ENCODE measurements around the gene CXCL1.
"Not testable (repeated sequence)": the region's sequence is repeated elsewhere in the genome, so short reads cannot be mapped to it uniquely, and the experiment has no call there.

CXCL1 gene

DNA sequence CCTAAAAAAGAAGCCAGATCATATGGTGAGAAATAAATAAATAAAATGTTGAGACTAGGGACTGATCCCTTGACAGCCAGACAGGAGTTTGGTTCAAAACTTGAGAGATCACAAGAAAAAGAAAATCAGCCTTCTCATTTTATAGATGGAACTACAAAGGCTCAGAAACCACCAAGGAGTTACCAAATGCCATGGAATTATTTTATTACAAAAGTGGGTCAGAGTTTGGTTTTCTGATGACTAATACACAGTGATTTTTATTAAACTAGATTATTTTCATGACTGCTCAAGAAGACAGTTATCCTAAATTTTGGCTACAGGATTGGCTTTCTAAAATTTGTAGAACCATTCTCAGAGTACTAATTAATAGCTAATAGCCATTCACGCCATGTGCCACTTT lies 6.2 kb downstream of the CXCL1 start:
- Mint-ChIP-seq H3K4me1 (ENCODE audit: low read depth) (no peaks in the 10 kb centered on the region), H3K27me3 (ENCODE audit: low read depth) (peaks cover 8% of the 10 kb centered on the region), H3K4me3 (no peak overlapping the region), H3K27ac (no peak overlapping the region), H3K36me3 (ENCODE audit: low read depth) (no peaks in the 10 kb centered on the region), H3K9me3 (no peaks in the 10 kb centered on the region)
- DNase-seq (ENCODE audit: low spot score), result no peak

DNA sequence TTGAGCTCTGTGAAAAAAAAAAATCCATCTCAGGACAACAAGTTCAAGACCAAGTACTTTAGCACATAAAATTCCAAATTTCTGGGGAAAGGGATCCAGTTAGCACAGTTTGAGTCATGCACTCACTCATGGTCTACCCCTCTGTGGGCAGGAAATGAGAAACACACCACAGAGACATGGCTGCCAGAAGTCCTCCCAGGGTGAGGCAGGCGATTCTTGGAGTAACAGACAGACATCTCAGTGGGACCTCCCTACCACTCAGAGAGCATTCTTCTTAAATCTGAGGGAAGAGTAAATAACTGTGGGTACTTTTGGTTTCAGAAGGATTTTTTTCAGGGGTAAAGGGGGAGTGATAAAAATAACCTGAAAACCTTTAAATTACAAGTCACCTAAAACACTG lies 14.1 kb downstream of the CXCL1 start:
- no peak overlapping the region for H3K27ac Mint-ChIP-seq
- DNase-seq (ENCODE audit: low spot score), result no peak

DNA sequence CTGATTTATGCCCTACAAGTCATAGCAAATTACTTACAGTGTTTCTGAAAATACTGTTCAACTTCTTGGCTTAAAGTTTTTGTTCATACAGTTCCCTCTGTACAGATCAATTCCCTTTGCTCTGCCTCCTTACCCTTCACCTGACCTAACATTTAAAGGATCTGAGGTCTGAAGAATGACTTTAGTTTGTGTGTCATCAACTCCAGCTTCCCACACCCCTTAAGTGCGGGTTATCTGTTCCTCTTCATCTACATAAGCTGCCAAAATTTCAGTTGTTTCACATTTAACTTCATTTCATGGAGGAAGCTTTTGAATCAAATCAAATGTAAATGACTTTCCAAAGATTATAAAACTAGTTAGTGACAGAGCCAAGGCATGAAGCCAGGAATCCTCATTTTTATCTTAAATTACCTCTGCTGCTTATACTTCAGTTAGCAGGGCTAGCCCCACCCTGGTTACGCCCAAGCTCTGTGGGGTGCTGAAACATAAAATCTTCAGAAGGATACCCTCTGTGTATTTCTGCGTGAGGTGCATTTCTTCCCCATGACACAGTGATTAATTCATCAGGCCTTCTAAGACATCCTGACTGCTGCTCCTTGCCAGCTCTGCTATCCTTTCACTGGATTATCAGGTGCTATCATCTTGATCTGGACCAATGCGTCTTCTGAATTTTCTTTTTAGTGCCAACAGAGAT lies 16.5 kb downstream of the CXCL1 start:
- no peak for DNase-seq (ENCODE audit: low spot score)
- no peak overlapping the region for H3K27ac Mint-ChIP-seq

More for the DNA sequence above, 14.1 kb downstream of the CXCL1 start:
- Mint-ChIP-seq H3K4me3 (no peak overlapping the region), H3K27me3 (ENCODE audit: low read depth) (no peaks in the 10 kb centered on the region), H3K36me3 (ENCODE audit: low read depth) (no peaks in the 10 kb centered on the region), H3K9me3 (no peaks in the 10 kb centered on the region), H3K4me1 (ENCODE audit: low read depth) (peaks cover 2% of the 10 kb centered on the region)

DNA sequence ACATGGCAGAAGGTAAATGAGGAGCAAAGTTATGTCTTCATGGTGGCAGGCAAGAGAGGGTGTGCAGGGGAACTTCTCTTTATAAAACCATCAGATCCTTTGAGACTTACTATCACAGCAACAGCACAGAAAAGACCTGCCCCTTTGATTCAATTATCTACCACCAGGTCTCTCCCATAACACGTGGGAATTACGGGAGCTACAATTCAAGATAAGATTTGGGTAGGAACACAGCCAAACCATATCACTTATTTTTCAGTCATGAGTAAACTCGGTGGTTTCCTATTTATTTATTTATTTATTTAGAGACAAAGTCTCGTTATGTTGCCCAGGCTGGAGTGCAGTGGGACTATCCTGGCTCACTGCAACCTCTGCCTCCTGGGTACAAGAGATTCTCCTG lies 22.1 kb downstream of the CXCL1 start:
- Mint-ChIP-seq H3K36me3 (ENCODE audit: low read depth) (no peaks in the 10 kb centered on the region), H3K27ac (no peak overlapping the region), H3K4me1 (ENCODE audit: low read depth) (no peaks in the 10 kb centered on the region), H3K9me3 (no peaks in the 10 kb centered on the region), H3K27me3 (ENCODE audit: low read depth) (no peaks in the 10 kb centered on the region), H3K4me3 (no peak overlapping the region)
- no peak for DNase-seq (ENCODE audit: low spot score)

More for the DNA sequence above, 16.5 kb downstream of the CXCL1 start:
- Mint-ChIP-seq H3K36me3 (ENCODE audit: low read depth) (no peaks in the 10 kb centered on the region), H3K9me3 (no peaks in the 10 kb centered on the region), H3K27me3 (ENCODE audit: low read depth) (no peaks in the 10 kb centered on the region), H3K4me1 (ENCODE audit: low read depth) (peaks cover 2% of the 10 kb centered on the region), H3K4me3 (no peak overlapping the region)

DNA sequence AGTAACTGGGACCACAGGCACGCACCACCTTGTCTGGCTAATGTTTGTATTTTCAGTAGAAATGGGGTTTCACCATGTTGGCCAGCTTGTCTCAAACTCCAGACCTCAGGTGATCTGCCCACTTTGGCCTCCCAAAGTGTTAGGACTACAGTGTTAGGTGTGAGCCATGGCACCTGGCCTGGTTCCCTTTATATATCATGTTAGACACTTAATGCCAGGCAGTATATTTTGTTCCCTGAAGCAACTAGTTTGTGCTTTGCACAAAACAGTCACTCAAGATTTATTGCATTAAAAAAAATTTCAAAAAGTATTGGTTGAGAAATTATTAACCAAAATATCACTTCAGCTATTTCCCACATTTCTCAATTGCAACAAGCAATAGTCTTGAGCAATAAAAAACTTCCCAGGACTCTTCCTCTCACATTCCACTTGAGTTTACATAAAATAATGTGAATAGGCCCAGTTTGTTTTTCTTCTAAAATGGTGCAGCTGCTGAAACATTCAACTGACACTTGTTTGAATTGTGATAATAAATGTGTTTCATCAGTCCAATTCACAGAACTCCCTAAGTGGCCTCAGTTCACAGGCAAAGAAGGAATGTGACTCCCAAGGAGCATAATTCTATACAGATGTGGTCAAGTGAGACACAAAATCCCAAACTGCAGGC lies 22.7 kb downstream of the CXCL1 start:
- Mint-ChIP-seq H3K27ac (no peak overlapping the region), H3K9me3 (no peaks in the 10 kb centered on the region), H3K27me3 (ENCODE audit: low read depth) (no peaks in the 10 kb centered on the region), H3K36me3 (ENCODE audit: low read depth) (no peaks in the 10 kb centered on the region), H3K4me3 (no peak overlapping the region), H3K4me1 (ENCODE audit: low read depth) (no peaks in the 10 kb centered on the region)
- no peak for DNase-seq (ENCODE audit: low spot score)

DNA sequence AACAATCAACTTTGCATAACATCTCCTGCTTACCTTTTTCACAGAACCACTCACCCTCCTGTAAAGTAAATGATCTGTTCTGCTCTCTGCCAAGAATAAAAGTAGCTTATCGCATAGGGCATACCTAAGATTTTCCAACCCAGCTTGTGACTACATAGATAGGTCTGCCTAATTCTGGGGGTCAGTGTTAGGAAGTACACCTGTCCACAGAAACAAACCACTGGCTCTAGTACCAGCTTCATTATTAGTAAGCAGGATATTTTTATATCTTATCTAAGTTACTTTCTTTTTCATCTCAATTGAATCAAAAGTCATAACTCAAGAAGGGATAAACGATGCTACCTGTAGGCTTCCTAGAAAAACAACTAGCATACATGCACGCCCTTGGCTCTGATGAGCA lies 23.8 kb downstream of the CXCL1 start:
- H3K4me3 Mint-ChIP-seq, result no peak overlapping the region
- DNase-seq (ENCODE audit: low spot score), result no peak
- no peaks in the 10 kb centered on the region for H3K36me3 Mint-ChIP-seq (ENCODE audit: low read depth)
- no peaks in the 10 kb centered on the region for H3K9me3 Mint-ChIP-seq
- H3K27ac Mint-ChIP-seq, result no peak overlapping the region
- H3K27me3 Mint-ChIP-seq (ENCODE audit: low read depth), result no peaks in the 10 kb centered on the region
- H3K4me1 Mint-ChIP-seq (ENCODE audit: low read depth), result no peaks in the 10 kb centered on the region

DNA sequence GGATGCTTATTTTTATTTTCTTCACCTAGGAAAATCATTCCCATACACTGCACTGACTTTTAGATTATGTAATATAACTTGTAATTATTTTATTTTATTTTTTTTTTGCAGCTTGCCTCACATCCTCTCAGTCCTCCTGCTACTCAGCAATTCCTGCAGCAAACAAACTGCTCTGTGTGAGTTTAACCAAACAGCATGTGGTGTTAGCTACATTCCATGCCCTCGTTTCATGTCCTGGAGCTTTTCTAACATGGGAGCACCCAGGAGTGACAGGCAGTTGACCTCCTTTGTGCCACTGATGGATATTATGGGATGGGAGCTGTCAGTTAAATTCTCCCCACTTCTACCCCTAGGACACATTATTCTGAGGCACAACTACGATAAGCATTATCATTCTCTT lies 24.8 kb downstream of the CXCL1 start:
- no peak for DNase-seq (ENCODE audit: low spot score)
- Mint-ChIP-seq H3K36me3 (ENCODE audit: low read depth) (no peaks in the 10 kb centered on the region), H3K4me3 (no peak overlapping the region), H3K9me3 (no peaks in the 10 kb centered on the region), H3K27me3 (ENCODE audit: low read depth) (no peaks in the 10 kb centered on the region), H3K27ac (no peak overlapping the region), H3K4me1 (ENCODE audit: low read depth) (no peaks in the 10 kb centered on the region)

DNA sequence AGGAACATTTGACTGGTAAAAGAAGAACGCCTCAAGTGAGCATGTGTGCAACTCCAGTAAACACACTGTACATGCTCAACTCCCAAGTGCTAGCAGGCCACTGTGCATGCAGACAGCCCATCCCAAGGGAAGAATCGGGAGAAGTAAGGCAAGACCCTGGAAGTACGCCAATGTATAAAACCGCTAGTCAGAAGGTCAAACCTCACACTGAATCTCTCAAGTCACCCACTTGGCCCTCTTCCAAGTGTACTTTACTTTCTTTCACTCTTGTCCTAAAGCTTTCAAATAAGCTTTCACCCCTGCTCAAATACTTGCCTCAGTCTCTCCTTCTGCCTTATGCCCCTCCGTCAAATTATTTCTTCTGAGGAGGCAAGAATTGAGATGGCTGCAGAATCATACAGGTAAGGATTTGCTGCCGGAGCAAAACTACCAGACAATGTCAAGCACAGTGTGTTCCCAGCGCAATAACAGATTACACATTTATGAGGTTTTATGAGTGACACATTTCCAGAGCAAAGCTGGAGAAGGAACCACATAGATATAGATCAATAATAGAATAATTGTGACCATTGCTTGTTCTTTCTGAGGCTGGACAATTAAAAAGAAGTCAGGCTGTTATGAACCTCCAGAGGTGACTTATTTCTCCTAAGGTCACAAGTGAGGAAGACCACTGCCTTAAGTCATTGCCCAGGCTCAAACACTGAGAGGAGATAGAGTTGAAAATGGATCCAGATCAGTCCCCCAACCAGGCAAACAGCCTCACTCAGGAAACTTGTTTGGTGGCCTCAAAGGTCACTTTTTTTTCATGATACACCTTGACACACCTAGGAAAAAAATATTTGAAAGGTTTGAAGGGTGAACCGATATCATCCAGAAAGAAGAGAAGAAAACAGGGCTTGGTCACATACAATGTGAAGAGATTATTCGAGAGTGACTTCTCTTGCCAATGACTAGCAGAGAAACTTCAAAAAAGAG lies 26.3 kb downstream of the CXCL1 start:
- H3K27ac Mint-ChIP-seq, result no peak overlapping the region
- H3K4me3 Mint-ChIP-seq, result no peak overlapping the region
- H3K9me3 Mint-ChIP-seq, result no peaks in the 10 kb centered on the region
- H3K36me3 Mint-ChIP-seq (ENCODE audit: low read depth), result no peaks in the 10 kb centered on the region
- no peaks in the 10 kb centered on the region for H3K27me3 Mint-ChIP-seq (ENCODE audit: low read depth)
- H3K4me1 Mint-ChIP-seq (ENCODE audit: low read depth), result no peaks in the 10 kb centered on the region
- no peak for DNase-seq (ENCODE audit: low spot score)

DNA sequence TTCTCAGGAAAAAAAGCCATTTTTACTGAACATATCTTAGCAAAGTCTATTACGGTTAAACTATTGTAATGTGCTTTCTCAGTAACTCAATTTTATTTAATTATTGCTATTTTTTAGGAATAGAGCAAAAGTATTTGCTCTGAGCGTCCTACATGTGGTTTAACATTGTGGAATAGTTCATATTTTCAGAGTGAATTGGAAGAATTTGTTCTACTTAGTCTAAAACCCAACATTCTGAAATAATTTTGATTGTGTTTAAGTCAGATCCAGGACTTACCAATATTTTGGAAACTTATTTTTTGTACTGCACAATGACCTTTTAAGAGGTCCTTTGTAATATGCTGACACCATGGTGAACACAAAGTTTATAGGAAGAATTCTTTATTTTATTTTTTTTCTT lies 27.2 kb downstream of the CXCL1 start:
- Mint-ChIP-seq H3K9me3 (no peaks in the 10 kb centered on the region), H3K4me1 (ENCODE audit: low read depth) (no peaks in the 10 kb centered on the region), H3K36me3 (ENCODE audit: low read depth) (no peaks in the 10 kb centered on the region), H3K27me3 (ENCODE audit: low read depth) (no peaks in the 10 kb centered on the region), H3K27ac (no peak overlapping the region), H3K4me3 (no peak overlapping the region)
- no peak for DNase-seq (ENCODE audit: low spot score)

DNA sequence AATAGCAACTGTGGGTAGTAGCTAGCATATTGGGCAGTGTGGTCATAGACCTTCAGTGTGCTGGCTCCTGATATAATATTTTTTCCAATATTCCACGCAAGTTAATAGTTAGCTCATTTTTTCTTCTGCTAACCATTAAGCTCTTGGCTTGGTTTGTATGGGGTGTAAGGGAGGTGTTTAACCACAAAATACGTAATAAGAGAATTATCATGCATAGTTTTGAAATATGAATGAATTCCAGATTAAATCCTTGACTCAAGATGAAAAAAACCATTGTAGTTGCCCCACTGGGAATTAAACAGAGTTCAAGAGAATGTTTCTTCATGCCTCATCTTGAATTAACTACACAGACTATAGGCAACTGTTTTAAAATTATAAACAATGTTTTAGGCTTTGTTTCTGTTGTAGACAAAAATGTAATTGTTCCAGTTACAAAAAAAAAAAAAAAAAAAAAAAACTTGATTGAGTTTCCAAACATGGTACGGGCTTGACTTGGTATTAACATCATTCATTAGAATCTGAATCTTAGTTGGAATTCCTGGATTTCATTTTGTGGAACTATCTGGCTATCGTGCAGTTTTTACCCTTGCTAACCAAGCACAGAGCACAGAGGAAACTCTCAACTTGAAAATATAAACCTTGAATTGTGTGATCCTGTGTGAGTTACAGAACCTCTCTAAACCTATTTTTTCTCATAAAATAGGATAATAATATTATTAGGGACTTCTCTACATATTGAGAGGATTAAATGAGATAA lies 28.4 kb downstream of the CXCL1 start:
- no peak for DNase-seq (ENCODE audit: low spot score)

DNA sequence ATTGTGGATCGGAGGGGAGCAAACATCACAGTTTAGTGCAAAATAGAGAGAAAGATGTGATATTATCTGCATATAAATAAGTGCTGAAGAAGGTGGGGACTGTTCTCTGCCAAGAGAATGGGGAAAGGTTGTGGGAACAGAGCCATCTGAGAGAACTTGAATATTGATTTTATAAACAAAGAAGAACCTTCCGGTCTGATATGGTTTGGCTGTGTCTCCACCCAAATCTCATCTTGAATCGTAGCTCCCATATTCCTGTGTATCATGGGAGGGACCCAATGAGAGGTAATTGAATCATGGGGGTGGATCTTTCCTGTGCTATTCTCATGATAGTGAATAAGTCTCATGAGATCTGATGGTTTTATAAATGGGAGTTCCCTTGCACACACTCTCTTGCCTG lies 30.1 kb downstream of the CXCL1 start:
- not testable (repeated sequence) for DNase-seq (ENCODE audit: low spot score); H3K36me3 Mint-ChIP-seq (ENCODE audit: low read depth); H3K4me3 Mint-ChIP-seq; H3K27me3 Mint-ChIP-seq (ENCODE audit: low read depth); H3K9me3 Mint-ChIP-seq; H3K27ac Mint-ChIP-seq; H3K4me1 Mint-ChIP-seq (ENCODE audit: low read depth)

More for the DNA sequence above, 28.4 kb downstream of the CXCL1 start:
- Mint-ChIP-seq H3K4me3 (no peak overlapping the region), H3K9me3 (no peaks in the 10 kb centered on the region), H3K4me1 (ENCODE audit: low read depth) (no peaks in the 10 kb centered on the region), H3K36me3 (ENCODE audit: low read depth) (no peaks in the 10 kb centered on the region), H3K27ac (no peak overlapping the region), H3K27me3 (ENCODE audit: low read depth) (no peaks in the 10 kb centered on the region)

DNA sequence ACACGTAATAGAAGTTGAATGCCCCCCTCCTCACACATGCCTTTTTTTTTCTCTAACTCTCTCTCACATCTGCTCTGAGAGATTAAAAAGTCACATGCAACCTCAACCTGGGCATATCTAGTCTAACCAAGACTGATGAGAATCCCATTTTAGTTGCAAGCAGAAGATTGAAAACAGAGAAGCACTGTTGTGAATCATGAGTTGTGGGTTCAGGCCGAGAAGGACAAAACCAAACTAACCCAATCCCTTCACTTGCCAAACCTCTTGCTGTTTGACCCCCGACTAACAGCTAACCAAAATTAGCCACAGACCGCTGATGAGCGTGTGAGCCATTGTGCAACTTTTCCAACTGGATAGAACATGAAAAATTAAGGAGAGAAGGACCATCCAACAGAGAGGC lies 31.8 kb downstream of the CXCL1 start:
- Mint-ChIP-seq H3K27me3 (ENCODE audit: low read depth) (no peaks in the 10 kb centered on the region), H3K27ac (no peak overlapping the region), H3K9me3 (no peaks in the 10 kb centered on the region), H3K4me3 (no peak overlapping the region), H3K36me3 (ENCODE audit: low read depth) (no peaks in the 10 kb centered on the region), H3K4me1 (ENCODE audit: low read depth) (no peaks in the 10 kb centered on the region)
- DNase-seq (ENCODE audit: low spot score), result no peak

DNA sequence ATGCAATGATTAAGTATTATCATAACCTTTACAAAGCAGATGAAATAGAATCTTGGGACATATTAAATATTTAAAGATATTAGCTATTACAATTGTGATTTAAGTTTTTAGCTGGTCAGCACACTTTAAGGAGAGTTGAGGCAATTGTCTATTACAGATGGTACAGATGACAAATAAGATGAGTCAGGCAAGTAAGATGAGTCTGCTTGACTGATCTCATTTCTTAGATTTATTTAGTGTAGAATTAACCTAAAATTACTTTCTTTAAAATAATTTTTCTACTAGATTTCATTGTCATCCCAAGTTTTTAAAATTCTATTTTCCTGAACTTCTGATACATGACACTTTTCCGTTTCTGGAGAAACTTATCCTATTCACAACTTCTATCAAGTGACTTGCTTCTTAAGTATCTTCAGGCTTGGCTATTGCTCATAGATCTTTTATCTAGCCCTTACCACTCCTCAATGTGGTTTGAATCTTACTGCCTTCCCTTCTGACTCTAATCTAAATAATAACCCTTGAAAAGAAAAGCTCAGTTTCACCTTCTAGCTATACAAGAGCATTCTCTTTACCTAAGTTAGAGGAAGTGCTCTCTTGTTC lies 32.9 kb downstream of the CXCL1 start:
- DNase-seq (ENCODE audit: low spot score), result no peak
- H3K27me3 Mint-ChIP-seq (ENCODE audit: low read depth), result no peaks in the 10 kb centered on the region
- H3K9me3 Mint-ChIP-seq, result no peaks in the 10 kb centered on the region
- H3K4me3 Mint-ChIP-seq, result no peak overlapping the region
- no peaks in the 10 kb centered on the region for H3K36me3 Mint-ChIP-seq (ENCODE audit: low read depth)
- no peak overlapping the region for H3K27ac Mint-ChIP-seq
- H3K4me1 Mint-ChIP-seq (ENCODE audit: low read depth), result no peaks in the 10 kb centered on the region
